ENCODE measurements around the gene ZNF311.

ZNF311 gene

GRCh38 chr6:29005183-29005885, at the start of gene ZNF311:
TSS of gene ZNF311 (minus strand) at chr6:29005315. CDS start at chr6:29003954, 1,361 bp downstream.
- DNase-seq (ENCODE audit: low spot score) = no peak

GRCh38 chr6:29051680-29052079, 46.6 kb upstream of the ZNF311 start:
- no peak for DNase-seq (ENCODE audit: low spot score)

GRCh38 chr6:29045075-29045474, 40.0 kb upstream of the ZNF311 start, which contains the start of gene OR2W1:
TSS of gene OR2W1 (minus strand) at chr6:29045175. CDS start at chr6:29045175, 0 bp downstream.
- DNase-seq (ENCODE audit: low spot score) = no peak

GRCh38 chr6:29035951-29036350, 30.8 kb upstream of the ZNF311 start:
- DNase-seq (ENCODE audit: low spot score) = no peak

GRCh38 chr6:29028821-29029220, 23.7 kb upstream of the ZNF311 start:
- no peak for DNase-seq (ENCODE audit: low spot score)

GRCh38 chr6:29025927-29026585, 20.9 kb upstream of the ZNF311 start:
- no peak for DNase-seq (ENCODE audit: low spot score)

- DNase-seq (ENCODE audit: low spot score) = no peak
These were observed 16.3 kb upstream of the ZNF311 start for GRCh38 chr6:29021434-29021833.

- DNase-seq (ENCODE audit: low spot score) = no peak
These were observed 14.5 kb upstream of the ZNF311 start for GRCh38 chr6:29019629-29020028.

GRCh38 chr6:29017428-29017802, 12.3 kb upstream of the ZNF311 start:
- DNase-seq (ENCODE audit: low spot score) = no peak

- peak; percentile 83 for DNase-seq (ENCODE audit: low spot score)
These were observed 11.7 kb upstream of the ZNF311 start for GRCh38 chr6:29016559-29017427.

GRCh38 chr6:29014729-29015608, 9.9 kb upstream of the ZNF311 start:
- no peak for DNase-seq (ENCODE audit: low spot score)

- peak; percentile 82 for DNase-seq (ENCODE audit: low spot score)
These were observed 6.2 kb upstream of the ZNF311 start for GRCh38 chr6:29011276-29011734.

- DNase-seq (ENCODE audit: low spot score) = no peak
These were observed 4.2 kb upstream of the ZNF311 start for GRCh38 chr6:29009358-29009757.

- DNase-seq (ENCODE audit: low spot score) = no peak
These were observed 3.0 kb upstream of the ZNF311 start for GRCh38 chr6:29008089-29008488.

GRCh38 chr6:28996844-28997510, 8.1 kb downstream of the ZNF311 start:
- no peak for DNase-seq (ENCODE audit: low spot score)

- no peak for DNase-seq (ENCODE audit: low spot score)
These were observed 9.9 kb downstream of the ZNF311 start for GRCh38 chr6:28995093-28995650.

GRCh38 chr6:28988536-28989311, 16.4 kb downstream of the ZNF311 start:
- peak; percentile 90 for DNase-seq (ENCODE audit: low spot score)

- DNase-seq (ENCODE audit: low spot score) = peak; percentile 88
These were observed 19.5 kb downstream of the ZNF311 start for GRCh38 chr6:28985462-28986164.

GRCh38 chr6:28983838-28984237, 21.3 kb downstream of the ZNF311 start:
- DNase-seq (ENCODE audit: low spot score) = no peak

All from ecto neural progenitor cell (in vitro differentiated cells).